ENCODE measurements around the gene FH. TPM values are rescaled to one million over a fixed set of nuclear protein-coding genes. Genes with fewer than 3 reads are reported as not detected.

FH gene
- total and polyA plus RNA-seq, 10 of the 15 experiments (the other 5 are each of a cell fraction or from before 2014, with no cell fraction given): 44.7 to 124 (median 76.2) TPM

GRCh38 chr1:241551759-241552638, 32.4 kb upstream of the FH start (continued):
- TF ChIP-seq, protein P1, sequence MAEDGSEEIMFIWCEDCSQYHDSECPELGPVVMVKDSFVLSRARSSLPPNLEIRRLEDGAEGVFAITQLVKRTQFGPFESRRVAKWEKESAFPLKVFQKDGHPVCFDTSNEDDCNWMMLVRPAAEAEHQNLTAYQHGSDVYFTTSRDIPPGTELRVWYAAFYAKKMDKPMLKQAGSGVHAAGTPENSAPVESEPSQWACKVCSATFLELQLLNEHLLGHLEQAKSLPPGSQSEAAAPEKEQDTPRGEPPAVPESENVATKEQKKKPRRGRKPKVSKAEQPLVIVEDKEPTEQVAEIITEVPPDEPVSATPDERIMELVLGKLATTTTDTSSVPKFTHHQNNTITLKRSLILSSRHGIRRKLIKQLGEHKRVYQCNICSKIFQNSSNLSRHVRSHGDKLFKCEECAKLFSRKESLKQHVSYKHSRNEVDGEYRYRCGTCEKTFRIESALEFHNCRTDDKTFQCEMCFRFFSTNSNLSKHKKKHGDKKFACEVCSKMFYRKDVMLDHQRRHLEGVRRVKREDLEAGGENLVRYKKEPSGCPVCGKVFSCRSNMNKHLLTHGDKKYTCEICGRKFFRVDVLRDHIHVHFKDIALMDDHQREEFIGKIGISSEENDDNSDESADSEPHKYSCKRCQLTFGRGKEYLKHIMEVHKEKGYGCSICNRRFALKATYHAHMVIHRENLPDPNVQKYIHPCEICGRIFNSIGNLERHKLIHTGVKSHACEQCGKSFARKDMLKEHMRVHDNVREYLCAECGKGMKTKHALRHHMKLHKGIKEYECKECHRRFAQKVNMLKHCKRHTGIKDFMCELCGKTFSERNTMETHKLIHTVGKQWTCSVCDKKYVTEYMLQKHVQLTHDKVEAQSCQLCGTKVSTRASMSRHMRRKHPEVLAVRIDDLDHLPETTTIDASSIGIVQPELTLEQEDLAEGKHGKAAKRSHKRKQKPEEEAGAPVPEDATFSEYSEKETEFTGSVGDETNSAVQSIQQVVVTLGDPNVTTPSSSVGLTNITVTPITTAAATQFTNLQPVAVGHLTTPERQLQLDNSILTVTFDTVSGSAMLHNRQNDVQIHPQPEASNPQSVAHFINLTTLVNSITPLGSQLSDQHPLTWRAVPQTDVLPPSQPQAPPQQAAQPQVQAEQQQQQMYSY (CRISPR knock-in tag; IDR thresholded peaks at IDR 0.05): no peak
- TF ChIP-seq ETV6 (conservative IDR thresholded peaks at IDR 0.05 in 1 of 2, IDR thresholded peaks at IDR 0.05 in 1 of 2; ENCODE audit: borderline replicate concordance in 1 of 2, low read depth in 1 of 2) (peak in 1 of 2 experiments; percentile 85; a peak in 2 of 4 replicates), TCF7 (IDR thresholded peaks at IDR 0.05; ENCODE audit: borderline replicate concordance) (no peak), EED (IDR thresholded peaks at IDR 0.05; ENCODE audit: low read depth) (peak; percentile 81), PAX5 (IDR thresholded peaks at IDR 0.05; ENCODE audit: borderline replicate concordance, low read depth, low read length) (peak; percentile 80; the same call in 1 of the 2 replicates), REST (IDR thresholded peaks at IDR 0.05; ENCODE audit: low read depth, low read length) (no peak)
- TF ChIP-seq, protein P2, sequence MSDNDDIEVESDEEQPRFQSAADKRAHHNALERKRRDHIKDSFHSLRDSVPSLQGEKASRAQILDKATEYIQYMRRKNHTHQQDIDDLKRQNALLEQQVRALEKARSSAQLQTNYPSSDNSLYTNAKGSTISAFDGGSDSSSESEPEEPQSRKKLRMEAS (IDR thresholded peaks at IDR 0.05; ENCODE audit: low read depth, low read length): no peak
- TF ChIP-seq, protein P3, sequence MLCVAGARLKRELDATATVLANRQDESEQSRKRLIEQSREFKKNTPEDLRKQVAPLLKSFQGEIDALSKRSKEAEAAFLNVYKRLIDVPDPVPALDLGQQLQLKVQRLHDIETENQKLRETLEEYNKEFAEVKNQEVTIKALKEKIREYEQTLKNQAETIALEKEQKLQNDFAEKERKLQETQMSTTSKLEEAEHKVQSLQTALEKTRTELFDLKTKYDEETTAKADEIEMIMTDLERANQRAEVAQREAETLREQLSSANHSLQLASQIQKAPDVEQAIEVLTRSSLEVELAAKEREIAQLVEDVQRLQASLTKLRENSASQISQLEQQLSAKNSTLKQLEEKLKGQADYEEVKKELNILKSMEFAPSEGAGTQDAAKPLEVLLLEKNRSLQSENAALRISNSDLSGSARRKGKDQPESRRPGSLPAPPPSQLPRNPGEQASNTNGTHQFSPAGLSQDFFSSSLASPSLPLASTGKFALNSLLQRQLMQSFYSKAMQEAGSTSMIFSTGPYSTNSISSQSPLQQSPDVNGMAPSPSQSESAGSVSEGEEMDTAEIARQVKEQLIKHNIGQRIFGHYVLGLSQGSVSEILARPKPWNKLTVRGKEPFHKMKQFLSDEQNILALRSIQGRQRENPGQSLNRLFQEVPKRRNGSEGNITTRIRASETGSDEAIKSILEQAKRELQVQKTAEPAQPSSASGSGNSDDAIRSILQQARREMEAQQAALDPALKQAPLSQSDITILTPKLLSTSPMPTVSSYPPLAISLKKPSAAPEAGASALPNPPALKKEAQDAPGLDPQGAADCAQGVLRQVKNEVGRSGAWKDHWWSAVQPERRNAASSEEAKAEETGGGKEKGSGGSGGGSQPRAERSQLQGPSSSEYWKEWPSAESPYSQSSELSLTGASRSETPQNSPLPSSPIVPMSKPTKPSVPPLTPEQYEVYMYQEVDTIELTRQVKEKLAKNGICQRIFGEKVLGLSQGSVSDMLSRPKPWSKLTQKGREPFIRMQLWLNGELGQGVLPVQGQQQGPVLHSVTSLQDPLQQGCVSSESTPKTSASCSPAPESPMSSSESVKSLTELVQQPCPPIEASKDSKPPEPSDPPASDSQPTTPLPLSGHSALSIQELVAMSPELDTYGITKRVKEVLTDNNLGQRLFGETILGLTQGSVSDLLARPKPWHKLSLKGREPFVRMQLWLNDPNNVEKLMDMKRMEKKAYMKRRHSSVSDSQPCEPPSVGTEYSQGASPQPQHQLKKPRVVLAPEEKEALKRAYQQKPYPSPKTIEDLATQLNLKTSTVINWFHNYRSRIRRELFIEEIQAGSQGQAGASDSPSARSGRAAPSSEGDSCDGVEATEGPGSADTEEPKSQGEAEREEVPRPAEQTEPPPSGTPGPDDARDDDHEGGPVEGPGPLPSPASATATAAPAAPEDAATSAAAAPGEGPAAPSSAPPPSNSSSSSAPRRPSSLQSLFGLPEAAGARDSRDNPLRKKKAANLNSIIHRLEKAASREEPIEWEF (IDR thresholded peaks at IDR 0.05; ENCODE audit: insufficient replicate concordance, low read depth, low read length): peak; percentile 52
- TF ChIP-seq, protein P4, sequence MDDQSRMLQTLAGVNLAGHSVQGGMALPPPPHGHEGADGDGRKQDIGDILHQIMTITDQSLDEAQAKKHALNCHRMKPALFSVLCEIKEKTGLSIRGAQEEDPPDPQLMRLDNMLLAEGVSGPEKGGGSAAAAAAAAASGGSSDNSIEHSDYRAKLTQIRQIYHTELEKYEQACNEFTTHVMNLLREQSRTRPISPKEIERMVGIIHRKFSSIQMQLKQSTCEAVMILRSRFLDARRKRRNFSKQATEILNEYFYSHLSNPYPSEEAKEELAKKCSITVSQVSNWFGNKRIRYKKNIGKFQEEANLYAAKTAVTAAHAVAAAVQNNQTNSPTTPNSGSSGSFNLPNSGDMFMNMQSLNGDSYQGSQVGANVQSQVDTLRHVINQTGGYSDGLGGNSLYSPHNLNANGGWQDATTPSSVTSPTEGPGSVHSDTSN (IDR thresholded peaks at IDR 0.05; ENCODE audit: insufficient replicate concordance, low read depth, low read length): no peak
- TF ChIP-seq, protein P5, sequence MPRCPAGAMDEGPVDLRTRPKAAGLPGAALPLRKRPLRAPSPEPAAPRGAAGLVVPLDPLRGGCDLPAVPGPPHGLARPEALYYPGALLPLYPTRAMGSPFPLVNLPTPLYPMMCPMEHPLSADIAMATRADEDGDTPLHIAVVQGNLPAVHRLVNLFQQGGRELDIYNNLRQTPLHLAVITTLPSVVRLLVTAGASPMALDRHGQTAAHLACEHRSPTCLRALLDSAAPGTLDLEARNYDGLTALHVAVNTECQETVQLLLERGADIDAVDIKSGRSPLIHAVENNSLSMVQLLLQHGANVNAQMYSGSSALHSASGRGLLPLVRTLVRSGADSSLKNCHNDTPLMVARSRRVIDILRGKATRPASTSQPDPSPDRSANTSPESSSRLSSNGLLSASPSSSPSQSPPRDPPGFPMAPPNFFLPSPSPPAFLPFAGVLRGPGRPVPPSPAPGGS (IDR thresholded peaks at IDR 0.05; ENCODE audit: borderline replicate concordance, insufficient read depth, low read depth, low read length, poor library complexity, severe bottlenecking): no peak
